ENCODE measurements around the gene HUS1B.
"Not testable (repeated sequence)": the region's sequence is repeated elsewhere in the genome, so short reads cannot be mapped to it uniquely, and the experiment has no call there.

The HUS1B gene

DNA sequence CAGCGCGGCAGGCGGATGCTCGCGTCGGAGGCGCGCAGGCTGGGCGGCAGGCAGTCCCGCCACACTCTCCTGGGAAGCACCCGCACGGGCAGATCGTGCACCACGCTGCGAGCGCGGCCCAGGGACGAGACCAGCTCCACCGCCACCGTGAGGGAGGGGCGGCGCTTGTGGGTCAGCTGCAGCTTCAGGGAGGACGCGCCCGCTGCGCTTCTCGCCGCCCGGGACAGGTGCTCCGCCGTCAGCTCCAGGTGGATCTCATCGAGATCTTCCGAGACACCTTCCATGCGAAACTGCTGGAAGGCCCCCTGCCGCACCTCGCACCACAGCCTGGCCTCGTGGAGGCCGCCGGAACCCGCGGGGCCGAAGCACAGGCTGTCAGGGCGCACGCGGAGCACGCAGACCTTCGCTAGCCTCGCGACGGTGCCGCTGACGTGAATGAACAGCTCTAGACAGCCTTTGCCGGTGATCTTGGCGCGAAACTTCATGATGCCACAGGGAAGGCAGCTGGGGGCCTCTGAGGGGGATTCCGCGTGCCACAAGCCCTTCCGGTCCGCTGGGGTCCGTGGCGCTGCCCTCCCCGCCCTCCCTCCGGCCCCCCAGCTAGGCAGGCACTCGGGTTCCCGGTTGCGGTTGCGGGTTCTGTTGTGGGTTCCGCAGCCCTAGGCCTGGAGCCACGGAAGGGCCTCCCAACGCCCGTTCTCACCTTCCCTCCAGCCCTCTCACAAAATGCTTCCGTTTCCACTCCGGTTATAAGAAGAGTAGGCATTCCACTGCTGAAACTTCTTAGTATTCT lies at the start of gene HUS1B:
Gene HUS1B (minus strand): TSS at position 641 of the 793 bp plus-strand sequence. CDS start 156 bp downstream, at position 485.
- no peak for DNase-seq

DNA sequence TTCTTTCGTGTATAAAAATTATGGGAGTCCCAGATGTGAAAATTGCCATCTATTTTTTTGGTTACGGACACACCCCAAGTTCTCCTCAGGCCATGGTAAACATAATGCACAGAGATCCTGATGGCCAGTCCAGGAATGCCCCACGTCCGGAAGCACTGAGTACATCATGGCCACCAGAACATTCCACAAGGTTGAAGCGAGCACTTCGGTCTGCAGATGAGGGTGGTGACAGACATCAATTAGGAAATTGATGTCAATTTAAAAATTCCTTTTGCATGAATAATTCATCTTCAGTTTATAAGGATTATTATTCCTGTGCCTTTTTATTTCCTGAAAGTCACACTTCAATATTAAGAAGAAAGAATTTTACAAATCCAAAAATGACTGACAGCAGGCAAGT lies 49.2 kb upstream of the HUS1B start:
- no peak for DNase-seq

DNA sequence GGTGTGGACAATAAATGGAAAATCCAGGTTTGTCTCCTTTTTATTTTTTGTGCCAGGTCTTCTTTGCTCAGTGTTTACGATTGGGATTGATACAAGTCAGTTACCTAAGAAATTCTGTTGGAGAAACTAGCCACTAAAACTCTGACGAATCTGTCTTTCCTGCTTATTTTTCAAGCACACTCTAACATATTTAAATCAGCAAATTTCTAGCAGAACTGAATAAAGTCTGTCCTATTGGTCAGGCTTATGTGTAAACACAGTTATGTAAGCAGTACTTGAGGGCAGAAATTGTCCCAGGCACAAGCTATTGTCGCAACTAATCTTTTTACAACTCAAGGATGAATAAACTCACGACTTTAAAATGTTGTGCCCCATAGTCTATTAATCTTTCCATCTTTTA lies 48.1 kb upstream of the HUS1B start:
- no peak for DNase-seq

DNA sequence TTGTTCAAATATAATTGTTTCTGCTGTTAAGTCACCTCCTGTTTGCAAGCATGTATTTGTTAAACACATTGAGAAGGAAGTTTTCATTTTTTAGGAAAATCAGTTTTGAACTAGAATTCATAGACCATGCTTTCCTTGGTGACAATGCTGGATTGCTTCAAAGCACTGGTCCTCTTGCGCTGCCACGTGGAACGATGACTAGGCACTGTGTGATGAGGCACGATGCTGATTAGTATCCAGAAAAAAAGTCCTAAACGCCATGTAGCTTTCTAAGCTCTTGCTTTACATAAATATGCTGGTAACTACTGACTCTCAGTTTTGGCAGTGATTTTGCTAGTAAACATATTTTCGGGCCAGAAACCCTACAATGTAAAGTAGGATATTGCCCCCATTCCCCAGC lies 47.1 kb upstream of the HUS1B start:
- no peak for DNase-seq

DNA sequence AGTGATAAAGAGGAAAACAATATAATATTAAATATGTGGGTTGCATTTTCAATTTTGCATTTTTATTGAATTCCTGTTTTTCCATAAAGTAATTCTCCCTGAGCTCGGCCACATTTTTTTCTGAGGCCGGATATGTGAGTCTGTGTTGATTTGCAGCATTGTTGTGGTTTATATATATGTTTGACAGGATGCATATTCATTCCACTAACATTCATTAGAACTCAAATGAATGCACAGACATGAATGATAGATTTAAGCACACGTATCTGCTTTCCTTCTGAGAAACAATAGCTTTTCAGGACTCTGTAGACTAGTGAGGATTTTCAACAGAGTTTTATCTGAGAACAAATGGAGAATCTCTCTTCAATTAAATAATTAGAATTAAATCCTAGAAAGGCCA lies 46.7 kb upstream of the HUS1B start:
- DNase-seq: no peak

DNA sequence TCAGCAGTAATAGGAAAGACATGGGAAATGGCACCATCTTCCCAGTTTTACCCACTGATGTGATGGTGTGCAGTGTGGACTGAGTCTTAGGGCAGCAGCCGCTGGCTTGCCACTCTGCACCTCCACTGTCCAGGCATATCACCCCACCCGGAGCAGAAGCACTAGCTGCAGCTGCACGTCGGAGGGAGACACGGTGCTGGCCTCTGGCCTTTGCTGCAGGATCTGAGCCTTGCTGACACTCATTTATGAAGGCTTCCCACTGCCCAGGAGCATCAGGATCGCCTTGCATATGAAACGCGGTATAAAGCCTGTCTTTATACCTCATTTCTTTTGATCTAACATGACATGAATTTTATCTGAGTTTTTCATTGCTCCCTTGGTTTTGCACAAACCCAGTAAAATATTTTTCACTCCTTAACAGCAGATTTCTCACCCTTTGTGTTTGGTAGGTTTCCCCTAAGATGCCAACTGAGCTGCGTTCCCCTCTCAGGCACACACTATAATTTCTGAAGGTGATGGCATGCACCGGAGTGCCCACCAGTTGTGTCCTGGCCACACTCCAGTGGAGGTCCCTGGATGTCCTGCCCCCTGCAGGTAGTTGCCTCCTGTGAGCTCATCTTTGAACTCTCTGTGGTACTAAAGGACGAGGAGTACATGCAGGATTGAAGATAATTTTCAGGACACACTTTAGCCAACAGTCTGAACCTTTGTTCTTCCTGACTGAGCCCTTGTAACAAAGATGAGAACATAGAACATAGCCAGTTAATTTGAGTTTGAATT lies 45.0 kb upstream of the HUS1B start:
- no peak for DNase-seq

DNA sequence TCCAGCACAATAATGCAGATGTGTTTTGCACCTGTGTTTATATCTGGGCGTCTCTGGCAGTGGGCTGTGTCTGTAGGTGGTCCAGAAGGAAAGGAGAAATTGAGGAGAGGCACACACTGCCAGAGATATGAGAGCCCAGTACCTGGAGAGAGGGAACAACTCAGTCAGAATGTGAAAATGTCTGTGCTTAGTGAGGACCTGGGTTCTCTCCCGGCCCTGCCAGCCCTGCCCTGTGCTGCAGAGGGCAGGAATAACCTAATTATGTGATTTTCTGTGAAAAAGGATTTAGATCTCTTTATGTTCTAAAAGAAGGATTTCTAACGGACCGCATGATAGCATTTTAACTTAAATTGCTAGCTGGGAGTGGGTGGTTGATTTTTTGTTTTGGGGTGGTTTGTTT lies 44.3 kb upstream of the HUS1B start:
- no peak for DNase-seq

DNA sequence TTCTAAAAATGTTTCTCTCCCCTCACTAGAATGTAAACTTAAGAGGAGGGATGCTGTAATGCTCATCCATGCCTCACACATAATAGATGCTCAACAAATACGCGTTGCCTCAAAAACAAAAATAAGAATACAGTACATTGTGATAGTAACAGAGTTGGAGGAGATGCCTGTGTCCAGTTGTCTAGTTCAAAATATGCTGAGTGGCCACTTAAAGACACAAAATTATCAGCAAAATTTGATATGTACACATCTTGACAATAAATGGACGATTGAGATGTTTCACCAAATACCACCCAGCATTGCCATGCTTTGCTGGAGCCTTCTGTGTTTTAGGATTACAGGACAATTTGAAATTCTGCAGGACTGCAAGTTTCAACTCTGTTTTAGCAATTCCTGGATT lies 43.6 kb upstream of the HUS1B start:
- no peak for DNase-seq

DNA sequence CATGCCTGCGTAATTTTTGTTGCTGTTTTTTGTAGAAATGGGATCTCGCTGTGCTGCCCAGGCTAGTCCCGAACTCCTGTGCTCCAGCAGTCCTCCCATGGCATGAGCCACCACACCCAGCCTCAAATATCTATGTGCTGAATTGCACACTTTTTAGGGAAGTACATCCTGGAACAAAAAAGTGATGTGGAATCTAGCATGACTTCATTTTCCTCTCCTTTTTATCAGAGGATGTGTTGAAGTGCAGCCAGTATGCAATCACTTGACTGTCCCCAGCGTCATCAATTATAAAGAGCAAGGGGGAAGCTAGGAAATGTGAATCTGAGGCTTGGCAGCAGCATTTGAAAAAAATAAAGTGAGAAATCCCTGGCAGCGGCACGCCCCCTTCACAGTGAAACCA lies 42.4 kb upstream of the HUS1B start:
- DNase-seq: no peak

DNA sequence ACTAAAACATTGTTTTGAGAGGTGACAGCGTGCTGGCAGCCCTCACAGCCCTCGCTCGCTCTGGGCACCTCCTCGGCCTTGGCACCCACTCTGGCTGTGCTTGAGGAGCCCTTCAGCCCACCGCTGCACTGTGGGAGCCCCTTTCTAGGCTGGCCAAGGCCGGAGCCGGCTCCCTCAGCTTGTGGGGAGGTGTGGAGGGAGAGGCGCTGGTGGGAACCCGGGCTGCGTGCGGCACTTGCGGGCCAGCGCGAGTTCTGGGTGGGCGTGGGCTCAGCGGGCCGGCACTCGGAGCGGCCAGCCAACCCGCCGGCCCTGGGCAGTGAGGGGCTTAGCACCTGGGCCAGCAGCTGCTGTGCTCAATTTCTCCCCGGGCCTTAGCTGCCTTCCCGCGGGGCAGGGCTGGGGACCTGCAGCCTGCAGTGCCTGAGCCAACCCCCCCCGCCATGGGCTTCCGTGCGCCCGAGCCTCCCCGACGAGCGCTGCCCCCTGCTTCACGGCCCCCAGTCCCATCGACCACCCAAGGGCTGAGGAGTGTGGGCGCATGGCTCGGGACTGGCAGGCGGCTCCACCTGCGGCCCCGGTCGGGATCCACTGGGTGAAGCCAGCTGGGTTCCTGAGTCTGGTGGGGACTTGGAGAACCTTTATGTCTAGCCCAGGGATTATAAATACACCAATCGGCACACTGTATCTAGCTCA lies 37.7 kb upstream of the HUS1B start:
- DNase-seq: not testable (repeated sequence)

DNA sequence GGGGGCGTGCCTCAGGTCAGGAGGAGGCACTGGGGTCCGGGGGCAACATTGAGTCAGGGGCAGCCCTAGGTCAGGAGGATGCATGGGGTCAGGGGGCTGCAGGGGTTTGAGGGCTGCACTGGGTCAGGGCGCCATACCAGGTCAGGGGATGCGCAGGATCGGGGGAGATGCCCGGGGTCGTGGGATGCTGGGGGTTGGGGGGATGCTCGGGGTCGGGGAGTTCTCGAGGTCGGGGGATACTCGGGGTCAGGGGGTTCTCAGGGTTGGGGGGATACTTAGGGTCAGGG lies 36.8 kb upstream of the HUS1B start:
- no peak for DNase-seq

DNA sequence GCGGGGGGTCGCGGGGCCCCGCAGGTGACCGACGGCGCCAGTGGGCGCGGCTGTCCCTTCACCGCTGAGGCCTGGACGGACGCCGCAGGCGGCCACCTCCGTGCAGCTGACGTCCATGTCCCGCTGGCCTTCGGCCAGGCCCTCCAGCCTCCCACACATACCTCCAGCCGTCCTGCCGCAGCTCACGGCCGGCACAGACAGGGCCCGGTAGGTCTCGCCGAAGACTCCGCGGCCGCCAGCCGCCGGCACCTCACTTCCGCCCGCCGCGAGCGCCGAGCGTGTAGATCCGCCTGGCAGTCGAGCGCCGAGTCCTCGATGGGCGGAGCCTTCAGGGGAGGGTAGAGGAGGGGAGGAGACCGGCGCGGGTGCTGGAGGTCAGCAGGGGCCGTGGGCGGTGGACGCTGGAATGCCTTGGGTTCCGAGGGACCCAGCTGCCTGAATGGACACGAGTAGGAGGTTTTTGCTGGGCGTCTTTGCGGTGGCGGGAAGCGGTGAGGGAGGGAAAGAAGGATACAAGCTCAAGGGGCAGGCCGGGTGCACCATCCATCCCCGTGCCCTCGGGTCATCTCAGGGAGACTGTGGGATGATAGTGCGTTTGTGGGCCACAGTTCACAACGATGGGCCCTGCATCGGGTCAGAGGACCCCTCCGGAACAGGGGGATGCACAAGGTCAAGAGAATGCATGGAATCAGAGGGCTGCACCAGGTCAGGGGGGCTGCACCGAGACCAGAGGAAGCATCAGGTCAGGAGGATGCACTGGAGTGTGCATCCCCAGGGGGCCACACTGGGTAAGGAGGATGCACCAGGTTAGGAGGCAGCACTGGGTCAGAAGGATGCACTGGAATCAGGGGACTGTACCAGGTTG lies 36.2 kb upstream of the HUS1B start, which contains the start of gene EXOC2:
Gene EXOC2 (minus strand): TSS at position 282 of the 865 bp plus-strand sequence. CDS start 55,321 bp downstream, outside the sequence.
- DNase-seq: peak; percentile 90

DNA sequence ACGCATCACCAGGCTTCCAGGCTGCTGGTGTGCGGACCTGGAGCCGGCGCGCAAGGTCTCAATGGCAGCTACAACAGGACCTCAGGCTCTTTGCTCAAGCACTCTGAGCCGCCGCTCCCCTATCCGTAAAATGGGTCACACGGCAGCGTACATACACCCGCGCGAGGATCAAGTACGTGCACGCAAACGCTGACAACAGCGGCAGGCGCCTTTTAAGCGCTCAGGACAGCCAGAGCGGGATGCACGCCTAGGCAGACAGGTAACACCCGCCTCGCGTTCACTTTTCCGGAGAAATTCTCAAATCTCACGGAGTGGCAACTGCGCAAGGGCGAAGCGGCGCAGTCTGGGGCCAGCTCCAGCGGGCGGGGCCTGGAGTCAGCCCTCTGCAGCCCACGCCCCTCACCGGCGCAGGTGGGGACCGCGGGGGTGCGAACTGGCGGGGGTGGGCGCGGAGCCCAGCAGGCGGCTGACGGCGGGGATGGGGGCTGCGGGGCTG lies 35.5 kb upstream of the HUS1B start:
- peak; percentile 52 for DNase-seq

DNA sequence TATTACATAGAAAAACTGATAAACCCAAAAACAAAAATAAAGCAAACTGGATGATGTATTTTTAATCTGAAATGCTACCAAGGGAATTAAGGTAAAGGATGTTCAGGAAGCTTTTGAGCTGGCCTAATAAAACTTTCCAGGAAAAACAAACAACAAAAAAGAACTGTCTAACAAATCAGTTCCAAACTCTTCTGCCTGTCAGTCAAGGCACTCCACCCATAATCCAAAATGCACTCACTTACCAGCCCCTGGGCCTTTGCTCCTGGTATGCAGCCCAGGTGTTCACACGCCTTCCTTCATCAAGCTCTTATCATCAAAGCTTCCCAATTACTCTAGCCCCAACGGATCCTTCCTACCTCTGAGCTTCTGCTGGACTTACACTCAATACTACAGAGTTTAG lies 32.3 kb upstream of the HUS1B start:
- no peak for DNase-seq

DNA sequence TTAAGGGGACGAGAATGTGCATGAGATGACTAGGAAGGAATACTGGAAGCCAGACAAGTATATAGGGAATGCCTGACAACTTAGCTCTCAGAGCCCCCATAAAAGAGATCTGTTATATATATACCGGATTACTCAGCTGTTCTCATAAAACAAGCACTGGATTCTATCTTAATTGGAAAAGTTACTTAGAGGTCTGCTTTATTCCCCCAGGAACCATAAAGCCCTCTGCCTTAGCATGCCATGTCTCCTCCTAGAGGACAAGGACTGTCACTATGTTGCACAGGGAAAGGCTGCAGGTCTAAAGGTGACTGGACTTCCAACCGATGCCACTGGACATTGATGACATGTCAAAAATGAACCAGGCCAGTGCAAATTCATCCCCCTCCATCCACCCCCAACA lies 29.6 kb upstream of the HUS1B start:
- DNase-seq: no peak

DNA sequence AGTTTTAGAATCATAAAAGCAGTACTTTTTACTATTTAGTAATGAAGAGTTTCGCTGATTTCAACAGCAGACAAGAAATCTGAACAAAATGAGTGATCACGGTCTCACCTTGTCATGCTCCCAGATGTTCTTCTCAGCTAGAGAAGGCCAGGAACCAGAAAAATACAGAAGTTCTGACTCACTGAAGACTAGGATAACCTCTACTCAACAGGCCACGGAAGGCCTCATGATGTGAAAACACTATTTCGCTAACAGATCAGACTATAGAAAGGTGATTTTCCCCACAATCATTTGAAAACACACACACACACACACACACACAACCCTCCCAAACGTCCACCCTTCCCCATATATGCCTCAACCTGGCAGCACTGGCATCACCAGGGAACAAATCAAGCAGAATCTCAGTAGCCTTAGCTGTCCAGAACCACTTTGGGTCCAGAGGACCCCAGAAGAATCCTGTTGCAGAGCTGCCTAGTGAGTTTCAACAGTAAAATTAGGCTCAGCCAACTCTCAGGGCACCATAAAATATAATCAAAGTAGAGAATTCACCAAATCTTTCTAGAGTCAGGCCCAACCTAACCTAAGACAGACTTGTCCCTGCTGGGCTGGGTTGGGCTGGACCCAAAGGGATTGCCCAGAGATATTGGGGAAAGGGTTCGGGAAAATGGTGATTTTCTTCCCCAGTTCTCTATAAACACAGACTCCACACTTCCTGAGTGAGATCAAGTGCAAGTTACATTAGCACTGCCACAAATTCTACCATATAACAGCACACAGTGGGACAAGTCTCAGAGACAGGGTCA lies 28.1 kb upstream of the HUS1B start:
- peak; percentile 81 for DNase-seq

DNA sequence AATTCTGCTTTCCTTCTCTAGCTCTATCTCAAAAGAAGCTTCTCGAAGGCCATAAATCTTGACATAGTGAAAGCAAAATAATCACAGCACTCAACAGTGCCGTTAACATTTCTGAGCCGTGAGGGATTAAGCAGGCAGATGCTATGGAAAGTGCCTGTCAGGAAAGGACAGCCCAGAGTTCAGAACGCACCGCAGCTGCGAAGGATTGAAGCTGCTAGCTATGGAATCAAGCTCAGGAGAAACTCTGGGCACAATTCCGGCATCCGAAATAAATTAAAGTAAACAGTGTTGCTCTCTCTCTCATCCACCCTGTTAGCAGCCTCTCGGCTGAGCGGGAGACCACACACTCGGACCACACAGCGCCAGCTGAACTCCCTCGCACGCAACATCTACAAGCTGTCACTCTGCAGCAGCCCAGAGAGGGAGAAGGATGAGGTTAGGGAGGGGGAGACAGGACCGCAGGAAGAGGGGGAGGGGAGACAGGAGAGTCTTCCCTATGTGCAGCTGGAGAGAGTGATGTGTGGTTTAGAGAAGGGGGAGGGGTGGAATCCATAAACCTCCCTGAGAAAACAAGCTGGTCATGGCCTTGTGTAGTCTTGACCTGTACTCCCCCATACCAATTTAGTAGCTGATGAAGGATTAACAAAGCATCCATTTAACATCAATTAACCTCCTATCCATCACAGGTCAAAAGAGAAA lies 27.0 kb upstream of the HUS1B start:
- no peak for DNase-seq

DNA sequence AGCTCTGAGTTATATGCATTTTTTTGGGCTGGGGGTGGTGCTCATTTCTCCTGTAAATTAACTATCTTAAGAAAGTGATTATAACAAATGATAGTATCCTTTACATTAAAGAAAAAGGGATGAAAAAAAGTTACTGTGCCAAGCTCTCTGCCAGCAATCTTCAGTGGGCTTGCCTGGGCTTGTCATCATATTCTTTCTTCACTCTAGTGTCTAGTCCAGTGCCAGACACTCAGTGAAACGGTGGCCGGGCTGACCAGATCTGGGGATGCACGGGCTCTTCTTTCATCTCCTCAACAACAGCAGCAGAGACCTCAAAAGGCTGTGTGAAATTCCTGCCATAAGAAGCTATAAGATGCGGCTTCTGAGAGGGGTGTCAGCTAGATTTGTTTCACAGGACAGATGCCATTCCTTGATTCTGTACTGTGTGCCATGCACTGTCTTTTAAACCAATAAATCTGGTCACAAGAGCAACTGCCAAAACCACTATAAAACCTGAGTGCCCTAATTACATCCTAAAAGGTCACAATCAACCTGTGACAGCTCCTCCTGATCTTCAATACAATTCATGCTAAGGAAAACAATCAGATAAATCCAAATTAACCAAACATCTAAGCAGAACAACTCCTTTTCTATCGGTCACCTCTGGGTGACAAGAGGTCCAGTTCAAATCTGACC lies 23.9 kb upstream of the HUS1B start:
- DNase-seq: no peak

DNA sequence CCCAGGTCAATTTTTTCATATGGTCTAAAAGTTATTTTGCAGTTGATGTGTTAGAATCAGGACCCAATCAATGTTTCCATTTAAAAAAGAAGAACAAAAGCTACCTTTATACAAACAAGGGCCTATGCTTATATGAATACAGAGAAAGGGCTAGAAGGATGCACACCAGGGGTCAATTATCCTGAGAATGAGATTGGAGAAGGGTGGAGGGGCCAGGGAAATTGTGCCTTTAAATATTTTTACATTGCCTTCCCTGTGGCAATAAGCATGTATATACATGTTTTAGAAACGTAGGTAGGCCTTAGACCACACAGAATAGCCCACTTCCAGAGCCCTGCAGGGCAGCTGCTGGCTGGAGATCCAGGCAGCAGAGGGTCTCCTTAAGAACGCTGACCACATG lies 23.4 kb upstream of the HUS1B start:
- no peak for DNase-seq

DNA sequence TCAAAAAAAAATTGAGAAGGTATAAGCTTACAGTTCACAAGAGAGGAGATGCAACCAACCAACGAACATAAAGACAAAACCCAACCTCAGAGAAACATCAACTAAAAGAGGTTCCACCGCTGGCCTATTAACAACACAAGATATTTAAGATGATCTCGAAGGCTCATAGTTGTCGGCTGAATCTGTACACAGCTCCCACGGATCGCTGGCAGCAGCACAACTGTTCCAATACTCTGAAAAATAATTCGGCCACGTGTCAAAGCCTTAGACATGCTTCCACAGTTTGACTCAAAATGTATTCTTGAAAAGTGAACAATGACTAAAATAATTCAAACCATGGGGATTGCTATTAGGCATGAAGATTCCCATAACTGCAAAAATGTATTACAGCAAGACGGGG lies 22.4 kb upstream of the HUS1B start:
- no peak for DNase-seq

DNA sequence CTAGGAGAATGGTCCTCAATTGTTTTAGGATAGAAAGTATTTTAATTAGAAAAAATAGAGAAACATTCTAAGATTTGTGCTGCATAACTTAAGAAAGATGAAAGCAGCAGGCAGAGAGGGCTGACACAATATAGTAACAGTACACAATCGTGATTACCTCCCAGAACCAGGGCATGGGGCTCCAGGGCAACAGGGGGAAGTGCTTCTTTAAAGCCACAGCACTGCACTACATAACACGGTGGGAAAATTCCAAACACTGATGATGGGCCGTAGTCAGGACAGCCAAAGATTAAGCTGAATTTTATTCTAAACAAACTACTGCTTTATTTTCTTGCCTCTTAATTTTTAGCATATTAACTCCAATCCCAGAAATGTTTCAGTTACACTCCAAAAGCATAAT lies 21.6 kb upstream of the HUS1B start:
- no peak for DNase-seq

All from suppressor macrophage treated with lipopolysaccharide for 4 hours (primary cell).